Measurements from ENCODE around the gene FGF8. TPM values are rescaled to one million over a fixed set of nuclear protein-coding genes. Genes with fewer than 3 reads are reported as not detected.

FGF8 gene
- total RNA-seq, 1 donor, result not detected

DNA sequence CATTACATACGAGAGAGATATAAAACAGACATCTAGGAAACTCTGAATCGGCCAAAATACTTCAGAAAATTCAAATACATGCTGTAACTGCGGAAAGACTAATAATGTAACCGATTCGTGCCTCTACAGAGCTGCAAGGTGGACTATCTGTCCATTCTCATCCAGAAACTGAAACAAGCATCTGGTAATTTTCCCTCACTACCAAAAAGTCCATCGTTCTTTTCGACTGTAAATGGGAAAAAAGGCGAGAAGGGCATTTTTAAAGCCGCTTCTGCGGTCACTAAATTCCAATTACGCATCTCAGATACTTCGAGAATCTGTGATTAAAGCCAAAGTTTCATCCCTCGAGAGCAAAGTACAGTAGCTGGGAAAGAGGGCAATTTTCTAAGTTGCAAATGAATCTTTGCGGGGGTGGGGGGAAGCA is 41.0 kb upstream of the FGF8 start:
- no peak for DNase-seq (ENCODE audit: low read depth)
- peak overlapping the region; percentile 98 for H3K4me3 ChIP-seq (ENCODE audit: low read depth, low read length)
- TF ChIP-seq CTCF (IDR thresholded peaks at IDR 0.05; ENCODE audit: insufficient read depth, low read length), result no peak

DNA sequence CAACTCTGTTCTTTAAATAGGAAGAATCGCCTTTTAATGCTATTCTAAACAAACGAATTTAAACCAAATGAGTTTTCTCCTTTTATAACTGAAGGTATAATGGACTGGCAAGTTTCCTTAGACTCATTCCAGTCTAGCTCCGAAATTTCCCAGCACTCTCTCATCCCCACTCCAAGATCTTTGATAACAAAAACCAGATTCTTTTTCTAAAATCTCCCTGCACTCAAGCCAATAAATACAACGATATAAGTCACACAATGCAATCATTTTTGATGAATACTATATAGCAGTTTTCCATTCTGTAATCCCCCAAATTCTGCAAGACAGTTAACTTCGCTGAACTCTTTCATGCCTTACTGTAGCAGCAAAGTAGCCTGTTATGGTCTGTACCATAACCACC is 40.5 kb upstream of the FGF8 start:
- H3K4me3 ChIP-seq (ENCODE audit: low read depth, low read length), result peak overlapping the region; percentile 98
- peak; percentile 57 for DNase-seq (ENCODE audit: low read depth)
- TF ChIP-seq CTCF (IDR thresholded peaks at IDR 0.05; ENCODE audit: insufficient read depth, low read length), result no peak

DNA sequence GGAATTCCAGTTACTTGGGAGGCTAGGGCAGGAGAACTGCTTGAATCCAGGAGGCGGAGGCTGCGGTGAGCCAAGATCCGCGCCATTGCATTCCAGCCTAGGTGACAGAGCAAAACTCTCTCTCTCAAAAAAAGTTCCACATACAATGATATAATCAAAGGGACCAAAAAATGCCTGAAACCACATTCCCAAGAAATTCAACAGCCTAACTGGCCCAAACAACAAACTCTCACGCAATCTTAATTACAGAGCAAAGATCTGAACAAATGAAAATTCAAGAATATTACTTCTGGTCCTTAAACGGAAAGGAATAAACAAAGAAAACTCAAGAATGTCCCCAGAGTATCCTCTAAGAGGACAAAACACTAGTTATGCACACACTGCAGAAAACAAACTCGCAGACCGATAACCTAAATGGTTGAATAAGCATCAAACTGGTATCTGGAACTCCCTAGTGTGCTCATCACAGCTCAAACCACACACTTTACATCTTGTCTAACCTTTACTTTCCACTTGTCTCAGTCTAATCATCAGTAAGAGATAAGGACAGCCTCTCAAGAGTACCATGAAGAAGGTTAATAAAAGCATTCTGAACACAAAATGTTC is 38.7 kb upstream of the FGF8 start:
- TF ChIP-seq CTCF (IDR thresholded peaks at IDR 0.05; ENCODE audit: insufficient read depth, low read length), result no peak
- H3K4me3 ChIP-seq (ENCODE audit: low read depth, low read length), result peak overlapping the region; percentile 98
- DNase-seq (ENCODE audit: low read depth), result peak; percentile 41

GRCh38 chr10:101812606-101813005 is 36.7 kb upstream of the FGF8 start:
- no peak for DNase-seq (ENCODE audit: low read depth)

GRCh38 chr10:101807158-101807557 is 31.2 kb upstream of the FGF8 start:
- H3K4me3 ChIP-seq (ENCODE audit: low read depth, low read length), result no peak overlapping the region
- TF ChIP-seq CTCF (IDR thresholded peaks at IDR 0.05; ENCODE audit: insufficient read depth, low read length), result no peak
- no peak for DNase-seq (ENCODE audit: low read depth)

More at GRCh38 chr10:101812606-101813005, 36.7 kb upstream of the FGF8 start:
- TF ChIP-seq CTCF (IDR thresholded peaks at IDR 0.05; ENCODE audit: insufficient read depth, low read length), result no peak
- H3K4me3 ChIP-seq (ENCODE audit: low read depth, low read length), result no peak overlapping the region

- DNase-seq (ENCODE audit: low read depth), result no peak
- TF ChIP-seq CTCF (IDR thresholded peaks at IDR 0.05; ENCODE audit: insufficient read depth, low read length), result no peak
- H3K4me3 ChIP-seq (ENCODE audit: low read depth, low read length), result no peak overlapping the region
Measured at GRCh38 chr10:101803511-101803910, 27.6 kb upstream of the FGF8 start.

All from fibroblast of the aortic adventitia (primary cell).